GM19023 (cell line): ENCODE data around the gene WDR18.
"Not testable (repeated sequence)": the region's sequence is repeated elsewhere in the genome, so short reads cannot be mapped to it uniquely, and the experiment has no call there.

ENCODE experiments used
- ATAC-seq: cut with Tn5 transposase; IDR thresholded peaks from one replicate; pipeline ENCODE4 v1.9.1; 2021; ENCODE audit warnings: mild to moderate bottlenecking, moderate library complexity; ENCODE audit not compliant: unreplicated experiment

The WDR18 gene

DNA sequence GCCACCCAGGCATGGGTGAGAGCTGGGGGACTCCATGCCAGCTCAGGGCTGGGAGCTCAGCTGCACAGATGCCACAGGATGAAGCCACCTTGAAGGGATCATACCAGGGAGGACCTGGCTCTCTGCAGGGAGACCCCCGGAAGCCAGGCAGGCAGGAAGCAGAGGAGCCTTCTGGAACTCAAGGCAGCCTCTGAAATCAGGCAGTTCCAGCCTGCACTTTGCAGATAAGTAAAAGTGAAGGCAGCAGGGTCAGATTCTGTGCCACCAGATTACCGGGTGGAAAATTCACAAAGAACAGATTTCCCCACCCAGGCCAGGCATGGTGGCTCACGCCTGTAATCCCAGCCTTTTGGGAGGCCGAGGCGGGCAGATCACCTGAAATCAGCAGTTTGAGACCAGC, 34.2 kb downstream of the WDR18 start:
- no peak for ATAC-seq

DNA sequence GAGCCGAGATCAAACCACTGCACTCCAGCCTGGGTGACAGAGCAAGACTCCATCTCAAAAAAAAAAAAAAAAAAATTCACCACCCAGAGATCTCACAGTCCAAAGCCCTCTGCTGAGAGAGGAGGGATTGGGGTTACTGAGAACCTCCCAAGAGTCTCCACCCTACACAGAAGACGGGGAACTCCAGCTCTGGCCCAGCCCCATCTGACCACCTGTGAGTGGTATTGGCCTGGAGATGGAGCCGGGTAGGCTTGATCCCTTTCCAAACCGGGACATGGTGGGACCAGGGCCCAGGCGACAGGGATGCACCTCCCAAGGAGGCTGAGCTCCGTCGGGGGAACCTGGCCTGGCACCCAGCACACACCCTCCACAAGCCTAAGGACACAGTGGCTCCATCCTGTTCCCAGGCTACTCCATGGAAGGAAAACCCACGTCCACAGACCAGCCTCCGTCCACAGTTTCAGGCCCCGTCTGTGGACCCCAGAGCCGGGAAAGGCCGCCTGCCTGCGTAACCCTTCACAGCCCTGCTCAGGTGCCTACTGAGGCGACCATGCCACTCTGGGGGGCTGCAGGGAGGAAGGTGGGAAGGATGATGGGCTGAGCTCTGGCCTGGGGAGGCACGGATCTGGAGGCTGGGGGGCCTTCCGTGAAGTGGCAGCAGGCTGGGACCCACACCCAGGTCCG, 34.9 kb downstream of the WDR18 start:
- ATAC-seq, result no peak

DNA sequence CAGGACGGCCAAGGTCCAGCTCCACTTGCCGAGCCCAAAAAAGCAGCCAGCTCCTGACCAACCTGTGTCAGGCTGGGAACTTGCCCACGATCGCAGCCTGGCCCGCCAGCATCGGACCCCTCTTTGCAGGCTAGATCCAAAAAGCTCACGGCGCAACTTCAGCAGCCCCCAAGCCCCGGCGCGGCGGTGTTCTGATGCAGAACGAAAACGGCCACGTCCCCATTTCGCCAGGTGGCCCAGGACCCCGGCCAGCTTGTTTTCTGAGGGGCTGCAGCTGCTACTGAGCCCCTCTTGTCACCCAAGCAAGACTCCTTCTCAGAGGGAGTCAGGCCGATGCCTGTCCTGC, 35.4 kb downstream of the WDR18 start:
- ATAC-seq, result no peak

DNA sequence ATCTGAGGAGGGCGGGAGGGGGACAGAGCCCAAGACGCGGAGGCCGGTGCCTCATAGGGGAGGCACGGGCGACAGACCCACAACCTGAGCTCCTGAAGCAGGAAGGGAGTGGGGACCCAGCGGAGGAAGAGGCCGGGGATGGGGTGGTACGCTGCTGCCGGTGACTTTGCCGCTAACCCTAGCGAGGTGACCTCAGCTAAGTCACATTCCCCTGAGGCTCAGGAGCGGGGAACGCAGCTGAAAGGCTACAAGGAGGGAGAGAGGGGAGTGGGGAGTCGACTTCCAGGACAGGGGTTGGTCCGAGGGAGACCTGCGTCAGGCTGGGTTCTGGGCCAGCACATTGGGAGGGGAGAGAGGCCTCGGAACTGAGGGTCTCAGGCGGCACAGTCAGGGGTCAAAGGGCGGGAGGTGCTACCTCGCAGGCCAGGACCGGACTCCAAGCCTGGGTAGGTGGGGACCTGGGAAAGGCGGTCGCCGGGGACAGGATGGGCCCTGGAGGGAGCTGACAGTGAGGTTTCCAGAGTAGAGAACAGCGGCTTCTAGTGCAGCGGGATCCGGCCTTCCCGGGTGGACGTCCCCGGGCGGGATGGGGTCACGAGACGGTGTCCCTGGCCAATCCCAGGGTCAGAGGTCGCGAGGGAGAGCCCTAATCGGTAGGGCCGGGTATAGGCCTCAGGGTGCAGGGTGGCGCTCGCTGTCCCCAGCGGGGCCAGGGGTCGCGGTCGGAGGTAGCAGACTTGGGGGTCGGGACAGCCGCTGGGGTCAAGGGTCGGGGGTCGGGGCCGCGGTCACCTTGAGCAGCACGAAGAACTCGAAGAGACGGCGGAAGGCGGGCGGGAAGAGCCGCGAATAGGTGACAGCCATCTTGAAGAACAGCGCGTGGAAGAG, 36.1 kb downstream of the WDR18 start:
- no peak for ATAC-seq

DNA sequence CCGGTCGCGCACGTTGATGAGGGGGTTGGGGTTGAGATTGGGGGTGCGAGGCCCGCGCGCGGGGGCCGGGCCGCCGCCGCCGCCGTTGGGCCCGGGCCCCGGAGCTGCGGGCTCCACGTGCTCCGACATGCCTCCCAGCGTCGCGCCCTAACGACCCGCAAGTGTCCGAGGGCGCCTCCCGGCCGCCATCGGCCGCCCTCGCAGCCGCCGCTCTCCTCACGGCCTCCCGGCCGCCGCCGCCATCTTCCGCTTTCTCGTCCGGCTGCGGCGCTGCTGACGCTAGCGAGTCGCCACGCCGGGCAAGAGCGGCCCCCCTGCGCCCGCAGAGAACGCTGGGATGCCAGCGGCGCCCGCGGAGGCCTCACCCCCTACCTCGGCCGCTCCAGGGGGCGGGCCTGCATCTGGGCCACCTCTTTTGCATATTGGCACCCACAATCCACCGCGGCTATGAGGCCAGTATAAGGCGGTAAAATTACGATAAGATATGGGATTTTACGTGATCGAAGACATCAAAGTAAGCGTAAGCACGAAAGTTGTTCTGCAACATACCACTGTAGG, 36.8 kb downstream of the WDR18 start, which contains the start of gene TMEM259:
TSS of gene TMEM259 (minus strand) at position 256 of the 558 bp plus-strand sequence. CDS start at position 129, 127 bp downstream.
- ATAC-seq, result peak; percentile 72

DNA sequence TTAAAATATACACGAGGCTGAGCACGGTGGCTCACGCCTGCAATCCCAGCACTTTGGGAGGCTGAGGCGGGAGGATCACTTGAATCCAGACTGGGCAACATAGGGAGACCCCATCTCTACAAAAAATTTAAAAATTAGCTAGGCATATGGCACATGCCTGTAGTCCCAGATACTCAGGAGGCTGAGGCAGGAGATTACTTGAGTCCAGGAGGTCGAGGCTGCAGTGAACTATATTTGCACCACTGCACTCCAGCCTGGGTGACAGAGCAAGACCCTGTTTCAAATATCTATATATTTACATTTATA, 39.7 kb downstream of the WDR18 start:
- not testable (repeated sequence) for ATAC-seq

DNA sequence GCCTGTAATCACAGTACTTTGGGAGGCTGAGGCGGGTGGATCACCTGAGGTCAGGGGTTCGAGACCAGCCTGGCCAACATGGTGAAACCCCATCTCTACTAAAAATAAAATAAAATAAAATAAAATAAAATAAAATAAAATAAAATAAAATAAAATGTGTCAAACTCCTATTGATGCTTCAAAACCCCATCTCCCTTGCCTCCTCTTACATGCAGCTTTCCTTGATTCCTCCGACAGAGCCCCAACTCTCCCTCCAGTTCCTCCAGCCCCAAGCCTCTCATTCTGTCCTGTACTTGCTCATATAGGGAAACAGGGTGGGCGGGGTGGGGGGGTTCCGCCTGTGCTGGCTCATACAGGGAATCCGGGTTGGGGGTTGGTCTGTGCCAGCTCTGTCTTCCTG, 40.9 kb downstream of the WDR18 start:
- ATAC-seq, result not testable (repeated sequence)

DNA sequence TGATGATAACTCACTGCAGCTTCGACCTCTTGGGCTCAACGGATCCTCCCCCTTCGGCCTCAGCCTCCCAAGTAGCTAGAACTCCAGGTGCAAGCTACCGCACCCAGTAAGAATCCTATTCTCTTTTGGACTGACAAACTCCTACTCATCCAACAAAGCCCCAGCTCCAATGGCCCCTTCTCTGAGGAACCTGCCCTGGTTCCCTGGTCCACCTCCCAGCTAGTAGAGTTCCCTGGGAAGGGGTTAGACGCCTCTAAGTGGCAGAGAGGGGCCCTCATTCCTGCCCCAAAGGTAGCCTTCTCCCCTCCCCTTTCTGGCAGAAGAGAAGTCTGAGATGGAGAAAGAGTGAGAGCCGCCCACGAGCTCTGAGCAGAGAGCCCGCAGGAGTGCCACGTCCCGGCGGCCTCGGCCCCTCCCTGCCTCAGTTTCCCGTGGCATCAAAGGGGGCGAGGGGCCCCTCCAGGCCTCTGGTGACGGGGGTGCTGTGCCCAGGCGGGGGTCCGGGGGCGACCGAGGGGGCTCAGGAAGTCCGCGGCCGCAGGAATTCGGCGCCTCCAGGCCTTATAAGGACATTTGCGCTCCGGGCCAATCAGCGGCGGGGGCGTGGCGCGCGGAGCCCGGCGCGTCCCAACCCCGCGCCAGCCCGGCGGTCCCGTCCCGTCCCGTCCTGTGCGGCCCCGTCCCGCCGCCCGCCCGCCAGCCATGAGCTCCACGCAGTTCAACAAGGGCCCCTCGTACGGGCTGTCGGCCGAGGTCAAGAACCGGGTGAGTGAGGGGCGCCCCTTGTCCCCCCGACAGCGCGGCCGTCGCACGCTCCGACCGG, 42.0 kb downstream of the WDR18 start, which contains the start of gene CNN2:
TSS of gene CNN2 (plus strand) at position 649 of the 823 bp plus-strand sequence. CDS start at position 703, 54 bp downstream.
- peak; percentile 53 for ATAC-seq

DNA sequence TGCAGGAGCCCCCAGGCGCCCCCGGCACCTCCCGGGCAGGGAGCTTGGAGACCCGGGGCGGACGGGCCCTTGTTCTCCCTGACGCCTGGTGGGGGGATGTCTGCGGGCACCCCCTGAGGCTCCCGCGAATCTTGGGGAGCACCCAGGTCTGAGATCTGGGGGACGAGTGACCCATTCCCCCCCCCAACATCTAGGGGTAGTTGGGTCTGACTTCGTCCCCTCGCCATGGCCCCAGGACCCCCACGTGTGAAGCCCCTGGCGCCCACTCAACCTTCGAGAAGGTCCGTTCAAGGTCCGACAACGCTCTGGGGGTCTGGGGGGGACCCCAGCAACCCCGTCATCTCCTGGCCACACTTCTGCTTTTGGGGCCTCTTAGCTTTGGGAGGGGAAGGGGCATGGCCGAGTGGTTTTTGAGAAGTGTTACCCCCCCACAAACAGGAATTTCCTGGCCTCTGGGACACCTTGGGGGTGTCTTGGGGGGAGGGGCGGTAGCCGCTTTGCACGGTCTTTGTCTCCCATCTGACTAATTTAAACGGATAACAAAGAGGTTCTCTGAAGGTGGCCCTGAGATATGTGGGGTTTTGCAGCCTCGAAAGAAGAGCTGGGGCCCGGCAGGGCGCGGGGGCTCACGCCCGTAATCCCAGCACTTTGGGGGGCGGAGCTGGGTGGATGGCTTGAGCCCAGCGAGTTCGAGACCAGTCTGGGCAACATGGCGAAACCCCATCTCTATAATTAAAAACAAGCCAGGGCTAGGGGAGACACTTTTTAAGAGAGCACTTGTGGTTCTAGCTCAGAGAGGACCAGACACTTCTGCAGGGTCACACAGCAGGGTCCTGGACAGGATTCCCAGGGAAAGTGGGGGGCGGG, 42.9 kb downstream of the WDR18 start:
- ATAC-seq, result peak; percentile 22

DNA sequence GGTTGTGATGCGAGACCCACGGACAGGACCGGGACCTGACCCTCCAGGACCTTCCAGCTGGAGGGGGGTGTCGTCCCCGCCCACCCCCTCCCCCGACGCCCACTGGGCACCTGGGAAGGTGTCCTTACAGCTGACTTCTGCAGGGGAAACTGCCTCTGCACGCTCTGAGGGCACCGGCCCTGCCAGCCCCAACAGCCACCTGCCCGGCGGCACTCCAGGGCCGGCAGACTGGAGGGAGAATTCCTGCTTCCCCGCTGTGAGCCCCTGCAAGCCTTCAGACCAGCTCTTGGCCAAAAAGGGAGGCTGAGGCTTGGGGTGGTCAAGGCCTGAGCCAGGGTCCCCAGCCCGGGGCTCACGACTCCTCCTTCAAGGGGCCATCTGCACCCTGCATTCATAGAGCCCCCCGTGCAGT, 43.5 kb downstream of the WDR18 start:
- ATAC-seq, result no peak

DNA sequence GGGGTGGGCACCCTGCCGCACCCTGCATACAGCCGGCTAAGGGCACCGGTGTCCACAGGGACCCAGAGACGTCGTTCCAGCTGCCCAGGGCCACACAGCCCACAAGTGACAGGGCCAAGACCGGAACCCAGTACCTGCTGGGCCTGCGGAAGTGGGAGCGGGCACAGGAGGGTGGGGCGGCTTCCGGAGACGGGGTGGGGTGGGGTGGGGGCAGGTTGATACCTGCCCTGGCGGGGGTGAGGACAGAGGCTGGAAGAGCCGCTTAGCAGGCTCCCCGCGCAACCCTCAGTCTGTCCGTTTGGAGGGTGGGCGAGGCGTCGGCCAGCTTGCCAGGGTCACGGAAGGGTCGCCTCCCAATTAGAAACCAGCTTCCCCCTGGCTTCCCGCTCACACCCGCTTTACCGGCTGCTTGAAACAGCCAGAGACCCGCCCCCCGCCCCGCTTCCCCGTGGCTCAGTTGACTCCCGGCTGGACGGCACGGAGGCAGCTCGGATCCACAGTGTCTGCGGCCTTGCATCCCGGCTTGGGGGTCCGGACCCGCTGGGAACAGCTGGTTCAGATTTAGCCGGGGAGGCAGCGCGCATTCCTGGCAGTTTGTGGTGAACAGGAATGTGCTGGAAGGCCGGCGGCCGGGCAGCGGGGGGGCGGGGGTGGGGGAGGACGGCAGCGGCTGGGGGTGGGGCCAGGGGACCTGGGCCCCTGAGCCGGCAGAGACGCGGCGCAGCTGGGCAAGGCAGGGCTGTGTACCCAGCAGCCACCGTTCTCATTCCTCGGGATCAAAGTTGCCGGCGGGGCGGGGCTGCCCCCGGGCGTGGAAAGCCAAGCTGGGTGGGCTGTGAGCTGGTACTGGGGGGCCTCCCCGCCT, 44.1 kb downstream of the WDR18 start:
- no peak for ATAC-seq

DNA sequence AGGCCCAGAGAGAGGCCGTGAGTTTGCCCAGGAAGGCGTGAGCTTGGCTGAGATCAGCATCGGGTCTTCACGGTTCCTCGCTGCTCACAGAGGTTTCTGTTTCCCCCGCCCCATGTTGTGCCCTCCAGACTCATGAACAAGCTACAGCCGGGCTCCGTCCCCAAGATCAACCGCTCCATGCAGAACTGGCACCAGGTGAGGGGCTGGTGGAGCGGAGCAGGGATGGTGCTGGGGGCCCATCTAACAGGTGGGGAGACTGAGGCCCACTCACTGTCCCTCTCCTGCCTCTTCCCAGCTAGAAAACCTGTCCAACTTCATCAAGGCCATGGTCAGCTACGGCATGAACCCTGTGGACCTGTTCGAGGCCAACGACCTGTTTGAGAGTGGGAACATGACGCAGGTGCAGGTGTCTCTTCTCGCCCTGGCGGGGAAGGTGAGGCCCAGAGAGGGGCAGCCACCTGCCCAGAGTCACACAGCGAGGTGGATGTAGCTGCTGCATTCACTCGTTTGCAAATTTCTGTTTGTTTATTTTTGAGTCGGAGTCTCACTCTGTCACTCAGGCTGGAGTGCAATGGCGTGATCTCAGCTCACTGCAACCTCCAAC, 48.2 kb downstream of the WDR18 start:
- ATAC-seq, result no peak

DNA sequence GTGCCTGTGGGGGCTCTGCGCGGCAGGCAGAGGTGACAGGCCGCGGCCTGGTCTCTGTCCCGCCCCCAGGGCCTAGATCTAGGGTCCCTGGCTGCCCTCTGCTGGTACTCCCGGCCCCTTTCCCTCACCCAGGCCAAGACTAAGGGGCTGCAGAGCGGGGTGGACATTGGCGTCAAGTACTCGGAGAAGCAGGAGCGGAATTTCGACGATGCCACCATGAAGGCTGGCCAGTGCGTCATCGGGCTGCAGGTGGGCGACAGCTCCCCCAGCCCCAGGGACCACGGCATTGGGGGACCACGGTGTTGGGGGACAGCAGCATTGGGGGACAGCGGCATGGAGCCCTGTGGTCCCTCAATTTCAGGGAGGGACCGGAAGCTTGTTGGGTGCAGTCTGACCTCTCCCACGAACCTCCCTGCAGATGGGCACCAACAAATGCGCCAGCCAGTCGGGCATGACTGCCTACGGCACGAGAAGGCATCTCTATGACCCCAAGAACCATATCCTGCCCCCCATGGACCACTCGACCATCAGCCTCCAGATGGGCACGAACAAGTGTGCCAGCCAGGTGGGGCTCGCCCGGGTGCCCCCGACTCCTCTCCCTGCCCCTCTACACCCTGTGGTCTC, 52.0 kb downstream of the WDR18 start:
- ATAC-seq, result no peak

DNA sequence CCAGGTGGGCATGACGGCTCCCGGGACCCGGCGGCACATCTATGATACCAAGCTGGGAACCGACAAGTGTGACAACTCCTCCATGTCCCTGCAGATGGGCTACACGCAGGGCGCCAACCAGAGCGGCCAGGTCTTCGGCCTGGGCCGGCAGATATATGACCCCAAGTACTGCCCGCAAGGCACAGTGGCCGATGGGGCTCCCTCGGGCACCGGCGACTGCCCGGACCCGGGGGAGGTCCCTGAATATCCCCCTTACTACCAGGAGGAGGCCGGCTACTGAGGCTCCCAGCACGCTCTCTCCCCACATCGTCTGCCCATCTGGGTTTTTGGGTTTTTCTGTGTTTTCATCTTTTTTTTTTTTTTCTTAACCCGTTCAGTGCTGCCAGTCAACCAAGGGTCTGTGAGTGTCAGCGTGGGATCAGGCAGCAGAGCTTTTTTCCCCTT, 53.5 kb downstream of the WDR18 start:
- no peak for ATAC-seq

DNA sequence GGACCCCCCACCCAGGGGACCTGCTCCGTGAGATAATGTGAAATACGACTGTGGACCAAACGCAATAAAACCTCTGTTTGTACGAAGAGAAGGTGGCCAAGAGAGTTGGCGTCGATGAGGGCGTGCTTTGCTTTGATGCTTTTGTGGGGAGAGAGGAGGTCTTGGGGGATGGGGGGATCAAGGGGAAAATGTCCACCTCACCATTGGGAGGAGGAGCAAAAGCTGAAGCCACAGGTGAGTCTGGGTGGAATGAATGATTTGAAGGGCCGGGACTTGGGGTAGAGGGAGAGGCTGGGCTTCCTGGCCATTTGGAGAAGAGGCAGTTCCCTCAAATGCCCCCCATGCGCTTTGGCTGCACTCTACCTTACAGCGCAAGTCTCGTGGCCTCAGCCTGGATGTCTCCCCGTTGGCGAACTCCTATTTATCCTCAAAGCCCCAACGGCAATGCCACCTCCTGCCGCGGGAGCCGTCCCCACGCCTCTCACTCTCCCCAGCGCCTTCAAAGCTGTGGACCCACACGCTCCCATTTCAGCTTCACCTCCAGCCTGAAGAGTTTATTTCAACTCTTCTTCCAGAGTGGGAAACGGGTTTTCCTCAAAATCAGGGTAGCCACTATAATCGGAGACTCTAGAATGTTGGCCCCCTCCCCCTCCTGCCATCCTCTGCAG, 55.0 kb downstream of the WDR18 start:
- no peak for ATAC-seq

DNA sequence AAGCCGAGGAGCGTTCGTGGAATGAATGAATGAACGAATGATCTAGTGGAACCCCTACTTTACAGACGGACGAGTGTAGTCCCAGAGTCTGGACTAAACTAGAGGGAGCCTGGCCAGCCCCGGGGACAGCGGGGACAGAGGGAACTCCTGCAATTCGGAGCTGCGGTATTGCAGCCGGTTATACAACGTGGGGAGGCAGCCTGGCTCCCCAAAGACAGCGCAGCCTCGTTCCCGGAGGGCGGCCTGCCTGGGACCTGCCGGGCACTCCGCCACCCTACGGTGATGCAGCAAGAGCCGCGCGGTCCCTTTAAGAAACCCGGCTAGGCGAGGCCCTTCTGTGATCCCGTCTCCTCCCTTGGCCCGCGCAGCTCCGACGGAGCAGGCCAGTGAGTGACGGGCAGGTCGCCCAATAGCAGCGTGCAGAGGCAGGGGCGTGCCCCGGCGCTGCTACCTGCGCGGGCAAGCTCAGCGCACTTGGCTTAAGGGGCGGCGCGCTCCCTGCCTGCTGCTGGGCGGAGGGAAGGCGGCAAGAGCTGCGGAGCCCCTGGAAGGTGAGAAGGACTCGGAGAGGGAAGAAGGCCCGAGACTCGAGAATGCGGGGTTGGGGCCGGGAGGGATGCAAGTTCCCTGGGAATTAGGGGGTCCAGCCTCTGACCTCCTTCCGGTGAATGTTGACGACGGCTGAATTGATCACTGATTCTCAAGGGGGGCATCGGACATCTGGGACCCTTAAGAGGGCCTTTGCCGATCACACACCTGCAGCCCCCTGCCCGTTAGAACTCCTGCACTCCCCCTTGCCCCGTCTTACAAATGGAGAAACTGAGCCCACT, 55.7 kb downstream of the WDR18 start, which contains the start of gene ABCA7:
TSS of gene ABCA7 (plus strand) at position 462 of the 830 bp plus-strand sequence. CDS start 1,255 bp downstream, outside the sequence.
- peak; percentile 81 for ATAC-seq
